ENCODE results near the gene RFX5.

DNA sequence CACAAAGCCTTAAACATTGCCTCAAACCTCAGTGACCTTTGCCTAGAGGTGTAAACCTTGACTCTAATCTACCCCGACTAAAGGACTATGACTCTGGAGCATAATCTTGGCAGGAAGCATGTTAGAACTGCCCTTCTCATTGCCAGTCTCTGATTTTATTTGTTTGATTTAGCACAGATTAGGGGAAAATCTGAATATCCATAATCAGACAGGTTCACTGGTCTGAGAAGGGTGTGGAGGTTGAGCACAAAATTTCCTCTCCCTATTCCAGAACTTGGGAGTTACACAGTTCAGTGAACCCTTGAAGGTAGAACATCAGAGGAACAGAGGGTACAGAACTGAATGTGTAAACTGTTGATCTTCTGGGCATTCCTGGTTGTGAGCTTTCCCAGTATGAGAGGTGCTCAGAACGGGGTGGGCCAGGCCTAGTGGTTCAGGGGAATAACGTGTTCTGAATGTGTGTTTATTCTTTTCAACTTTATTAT, 44.1 kb upstream of the RFX5 start:
- no peak for TF ChIP-seq CTCF (IDR thresholded peaks at IDR 0.05; ENCODE audit: low read depth, low read length)
- TF ChIP-seq EZH2phosphoT487 (IDR thresholded peaks at IDR 0.05; ENCODE audit: low read depth), result no peak
